ENCODE results near the gene KCTD3. TPM values are rescaled to one million over a fixed set of nuclear protein-coding genes. Genes with fewer than 3 reads are reported as not detected.
A peak's percentile ranks its signal among the peaks of the same experiment; 100 is the strongest.

KCTD3 gene
- total RNA-seq, 1 donor from 2014 or later: 76.9 TPM

- Histone ChIP-seq H3K27ac (peak overlapping the region; percentile 42), H3K27me3 (no peaks in the 10 kb centered on the region), H3K9me3 (no peaks in the 10 kb centered on the region), H3K4me1 (no peaks in the 10 kb centered on the region), H3K4me3 (no peak overlapping the region), H3K36me3 (peaks cover 0 to 46% of the 10 kb centered on the region in 2 donors)
- no peak for TF ChIP-seq CTCF (IDR thresholded peaks at IDR 0.05)
- TF ChIP-seq POLR2AphosphoS5 (IDR thresholded peaks at IDR 0.05; ENCODE audit: insufficient read depth in 1 of 2, low read depth in 1 of 2): peak in 1 of 2 donors; percentile 64
- TF ChIP-seq POLR2A (IDR thresholded peaks at IDR 0.05): no peak
- DNase-seq (ENCODE audit: extremely low spot score in 2 of 2): no peak
- intact Hi-C loops (cut with DNase I): no loop called here
Observed at GRCh38 chr1:215583185-215583749, 16.2 kb downstream of the KCTD3 start.

GRCh38 chr1:215584389-215584788 lies 17.3 kb downstream of the KCTD3 start:
- H3K4me1 ChIP-seq: no peaks in the 10 kb centered on the region
- H3K36me3 ChIP-seq: peaks cover 0 to 50% of the 10 kb centered on the region in 2 donors
- no peak for DNase-seq (ENCODE audit: extremely low spot score in 2 of 2)
- no peak overlapping the region for H3K4me3 ChIP-seq
- H3K27ac ChIP-seq: no peak overlapping the region
- intact Hi-C loops (cut with DNase I): no loop called here
- H3K27me3 ChIP-seq: no peaks in the 10 kb centered on the region
- TF ChIP-seq POLR2AphosphoS5 (IDR thresholded peaks at IDR 0.05; ENCODE audit: insufficient read depth in 1 of 2, low read depth in 1 of 2): no peak
- no peak for TF ChIP-seq CTCF (IDR thresholded peaks at IDR 0.05)
- TF ChIP-seq POLR2A (IDR thresholded peaks at IDR 0.05): no peak
- H3K9me3 ChIP-seq: no peaks in the 10 kb centered on the region

- no peak for DNase-seq (ENCODE audit: extremely low spot score in 2 of 2)
- Histone ChIP-seq H3K4me1 (peaks cover 11% of the 10 kb centered on the region), H3K4me3 (no peak overlapping the region), H3K27me3 (no peaks in the 10 kb centered on the region), H3K36me3 (peaks cover 0 to 26% of the 10 kb centered on the region in 2 donors), H3K27ac (no peak overlapping the region), H3K9me3 (no peaks in the 10 kb centered on the region)
- intact Hi-C loops (cut with DNase I): no loop called here
- TF ChIP-seq POLR2AphosphoS5 (IDR thresholded peaks at IDR 0.05; ENCODE audit: insufficient read depth in 1 of 2, low read depth in 1 of 2) (no peak), CTCF (IDR thresholded peaks at IDR 0.05) (no peak), POLR2A (IDR thresholded peaks at IDR 0.05) (no peak)
Observed at GRCh38 chr1:215589650-215590435, 22.7 kb downstream of the KCTD3 start.

- no peak for DNase-seq (ENCODE audit: extremely low spot score in 2 of 2)
- Histone ChIP-seq H3K36me3 (peaks cover 0 to 26% of the 10 kb centered on the region in 2 donors), H3K4me3 (no peak overlapping the region), H3K27me3 (no peaks in the 10 kb centered on the region), H3K9me3 (no peaks in the 10 kb centered on the region), H3K27ac (no peak overlapping the region), H3K4me1 (peaks cover 13% of the 10 kb centered on the region)
- TF ChIP-seq POLR2AphosphoS5 (IDR thresholded peaks at IDR 0.05; ENCODE audit: insufficient read depth in 1 of 2, low read depth in 1 of 2) (no peak), POLR2A (IDR thresholded peaks at IDR 0.05) (no peak), CTCF (IDR thresholded peaks at IDR 0.05) (no peak)
- intact Hi-C loops (cut with DNase I): no loop called here
Observed at GRCh38 chr1:215590779-215591491, 23.8 kb downstream of the KCTD3 start.
